Testis (tissue), 3 donors: ENCODE data around the gene FAM20C. TPM values are rescaled to one million over a fixed set of nuclear protein-coding genes. Genes with fewer than 3 reads are reported as not detected.

Experiments
- DNase-seq: peaks from one replicate; pipeline ENCODE4 v3.0.0-alpha.2; 2019
- H3K27ac ChIP-seq, 2 donors: fragments of 200-600 bp; sonication (generic); one replicate each; pipeline ENCODE4 v1.5.1; 2019
- H3K27me3 ChIP-seq: fragments of 200-600 bp; sonication (generic); one replicate; pipeline ENCODE4 v1.5.1; 2019
- H3K36me3 ChIP-seq: fragments of 200-600 bp; sonication (generic); one replicate; pipeline ENCODE4 v1.5.1; 2017; ENCODE audit warnings: low read depth; ENCODE audit errors: missing control alignments
- H3K4me1 ChIP-seq: fragments of 200-600 bp; sonication (generic); one replicate; pipeline ENCODE4 v1.5.1; 2019
- H3K4me3 ChIP-seq, 2 donors: fragments of 200-600 bp; sonication (generic); one replicate each; pipeline ENCODE4 v1.5.1; 2017 to 2019
- H3K9me3 ChIP-seq: fragments of 200-600 bp; sonication (generic); one replicate; pipeline ENCODE4 v1.5.1; 2017
- POLR2A ChIP-seq: fragments of 450-650 bp; IDR thresholded peaks from one replicate; pipeline ENCODE4 v1.6.1; 2017; ENCODE audit warnings: antibody characterized with exemption, mild to moderate bottlenecking, moderate library complexity
- WGBS, 2 donors: methylation state at CpG; one replicate each; pipeline ENCODE4 v1.1.5; 2018; 5-methylcytosine and 5-hydroxymethylcytosine counted together
- intact Hi-C: fragments of 100-400 bp; cut with DNase I; formaldehyde crosslinking; loops from one replicate; pipeline ENCODE4 v1.15.1; 2023; ENCODE audit warnings: low total_unique reads
- polyA plus RNA-seq: library from polyadenylated mRNA; stranded (reverse); fragments of 350-450 nt; fragmentation: Illumina TruSeq; extraction: RNeasy Lipid Tissue Mini Kit (QIAGEN cat#74804); gene quantifications from one replicate; pipeline ENCODE4 v1.2.3, GENCODE V29; 2014; ENCODE audit warnings: low read depth, low replicate concordance; ENCODE audit not compliant: insufficient read depth
- total RNA-seq, 2 donors: library from RNA; depleted of rRNA; stranded (reverse); fragments of >200 nt; gene quantifications; one replicate each; pipeline ENCODE4 v1.2.3, GENCODE V29; 2016
- TF ChIP-seq, protein P1 (sequence below), 3 experiments: fragments of 450-650 bp in 2 of 3; fragments of 200-600 bp in 1 of 3; sonication (generic) in 1 of 3; IDR thresholded peaks; one replicate each; pipeline ENCODE4 v1.5.1; 2016 to 2019; ENCODE audit warnings: antibody characterized with exemption in 3 of 3, mild to moderate bottlenecking in 2 of 3, moderate library complexity in 1 of 3

The FAM20C gene
- total and polyA plus RNA-seq, 3 donors from 2014 or later, result 14.0 to 36.7 (median 34.0) TPM

DNA sequence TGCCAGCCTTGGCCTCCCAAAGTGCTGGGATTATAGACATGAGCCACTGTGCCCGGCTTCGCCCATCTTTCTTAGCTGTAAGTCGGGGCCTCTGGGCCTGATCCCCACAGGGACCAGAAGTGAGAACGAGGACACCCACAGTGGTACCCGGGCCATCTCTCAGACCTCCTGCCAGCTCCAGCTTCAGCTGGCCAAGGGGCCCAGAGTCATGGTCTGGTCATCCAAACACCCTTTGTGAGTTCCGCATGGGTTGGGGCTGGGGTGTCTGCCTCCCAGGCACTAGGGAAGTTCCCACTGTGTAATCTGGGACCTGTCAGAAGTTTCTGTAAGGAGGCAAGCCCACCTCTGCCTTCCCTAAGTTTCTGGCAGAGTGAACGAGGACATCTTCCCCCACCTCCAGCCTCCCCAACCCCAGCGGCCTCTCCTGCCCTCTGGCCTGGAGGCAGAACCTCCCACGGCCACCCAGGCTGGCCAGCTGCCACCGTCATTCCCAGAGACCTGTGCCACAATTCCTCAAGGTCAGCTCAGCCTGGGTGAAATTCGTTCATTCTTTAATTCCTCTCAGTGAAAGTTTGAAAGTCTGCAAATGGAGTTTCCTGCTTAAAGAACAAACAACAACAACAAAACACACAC is 78.1 kb downstream of the FAM20C start:
- Histone ChIP-seq H3K36me3 (no peaks in the 10 kb centered on the region), H3K4me3 (no peak overlapping the region), H3K4me1 (no peaks in the 10 kb centered on the region), H3K27ac (no peak overlapping the region), H3K27me3 (no peaks in the 10 kb centered on the region), H3K9me3 (no peaks in the 10 kb centered on the region)
- intact Hi-C loops, result no loop called here
- peak; percentile 57 for DNase-seq
- 47 to 55% methylated on average over 5 to 11 of the region's 11 CpGs for WGBS, 2 donors
- TF ChIP-seq, protein P1, sequence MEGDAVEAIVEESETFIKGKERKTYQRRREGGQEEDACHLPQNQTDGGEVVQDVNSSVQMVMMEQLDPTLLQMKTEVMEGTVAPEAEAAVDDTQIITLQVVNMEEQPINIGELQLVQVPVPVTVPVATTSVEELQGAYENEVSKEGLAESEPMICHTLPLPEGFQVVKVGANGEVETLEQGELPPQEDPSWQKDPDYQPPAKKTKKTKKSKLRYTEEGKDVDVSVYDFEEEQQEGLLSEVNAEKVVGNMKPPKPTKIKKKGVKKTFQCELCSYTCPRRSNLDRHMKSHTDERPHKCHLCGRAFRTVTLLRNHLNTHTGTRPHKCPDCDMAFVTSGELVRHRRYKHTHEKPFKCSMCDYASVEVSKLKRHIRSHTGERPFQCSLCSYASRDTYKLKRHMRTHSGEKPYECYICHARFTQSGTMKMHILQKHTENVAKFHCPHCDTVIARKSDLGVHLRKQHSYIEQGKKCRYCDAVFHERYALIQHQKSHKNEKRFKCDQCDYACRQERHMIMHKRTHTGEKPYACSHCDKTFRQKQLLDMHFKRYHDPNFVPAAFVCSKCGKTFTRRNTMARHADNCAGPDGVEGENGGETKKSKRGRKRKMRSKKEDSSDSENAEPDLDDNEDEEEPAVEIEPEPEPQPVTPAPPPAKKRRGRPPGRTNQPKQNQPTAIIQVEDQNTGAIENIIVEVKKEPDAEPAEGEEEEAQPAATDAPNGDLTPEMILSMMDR (IDR thresholded peaks at IDR 0.05), result no peak
- TF ChIP-seq POLR2A, result no peak

DNA sequence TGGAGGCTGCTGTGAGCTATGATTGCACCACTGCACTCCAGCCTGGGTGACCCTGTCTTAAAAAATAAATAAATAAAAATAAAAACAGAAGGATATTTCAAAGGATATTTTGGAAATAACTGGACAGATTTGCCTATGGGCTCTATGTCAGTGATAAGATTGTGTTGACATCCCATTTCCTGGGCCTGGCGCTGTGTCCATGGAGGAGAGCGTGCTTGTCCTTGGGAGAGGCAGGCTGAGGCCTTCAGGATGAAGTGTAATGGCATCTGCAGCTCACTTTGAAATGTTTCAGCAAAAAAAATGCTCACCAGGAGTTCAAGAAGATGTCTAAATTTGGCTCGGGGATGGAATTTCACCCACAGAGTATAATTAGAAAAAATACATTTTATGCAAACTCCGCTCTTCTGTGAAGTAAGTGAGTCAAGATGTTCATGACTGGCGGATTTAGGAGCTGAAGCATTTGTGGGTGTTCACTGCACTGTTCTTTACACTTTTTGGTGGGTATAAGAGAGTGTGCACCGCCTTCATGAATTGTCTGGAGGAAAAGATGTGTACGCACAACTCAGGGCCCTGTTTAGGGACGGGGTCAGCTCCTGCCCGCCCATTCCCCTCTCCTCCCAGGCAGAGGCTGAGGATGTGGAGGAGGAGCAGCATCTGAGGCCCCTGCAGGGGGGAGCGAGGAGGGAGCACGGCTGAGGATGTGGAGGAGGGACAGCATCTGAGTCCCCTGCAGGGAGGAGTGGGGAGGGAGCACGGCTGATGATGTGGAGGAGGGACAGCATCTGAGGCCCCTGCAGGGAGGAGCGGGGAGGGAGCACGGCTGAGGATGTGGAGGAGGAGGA is 79.1 kb downstream of the FAM20C start:
- no peaks in the 10 kb centered on the region for H3K9me3 ChIP-seq
- TF ChIP-seq POLR2A, result no peak
- TF ChIP-seq, protein P1 (IDR thresholded peaks at IDR 0.05), result no peak
- no peak overlapping the region for H3K27ac ChIP-seq
- no peak overlapping the region for H3K4me3 ChIP-seq
- intact Hi-C loops, result no loop called here
- H3K27me3 ChIP-seq, result no peaks in the 10 kb centered on the region
- 70 to 74% methylated on average over 14 of the region's 14 CpGs for WGBS, 2 donors
- no peaks in the 10 kb centered on the region for H3K4me1 ChIP-seq
- DNase-seq, result no peak
- no peaks in the 10 kb centered on the region for H3K36me3 ChIP-seq

DNA sequence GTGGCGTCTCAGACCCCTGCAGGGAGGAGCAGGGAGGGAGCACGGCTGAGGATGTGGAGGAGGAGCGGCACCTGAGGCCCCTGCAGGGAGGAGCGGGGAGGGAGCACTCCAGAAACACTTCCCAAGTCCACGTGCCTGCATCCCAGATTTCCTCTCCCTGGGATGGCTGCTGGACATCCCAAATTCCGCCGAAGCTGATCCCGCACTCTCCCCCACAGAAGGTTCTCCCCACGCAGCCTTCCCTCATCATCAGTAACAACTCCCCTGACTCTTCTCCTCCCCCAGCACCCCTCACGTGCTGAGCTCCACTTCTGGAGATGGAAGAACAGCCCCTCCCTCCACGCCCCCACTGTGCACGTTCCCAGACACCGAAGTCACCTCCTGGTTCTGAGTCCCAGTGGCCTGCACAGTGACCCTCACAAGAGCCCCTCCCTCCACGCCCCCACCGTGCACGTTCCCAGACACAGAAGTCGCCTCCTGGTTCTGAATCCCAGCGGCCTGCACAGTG is 79.8 kb downstream of the FAM20C start:
- intact Hi-C loops, result no loop called here

DNA sequence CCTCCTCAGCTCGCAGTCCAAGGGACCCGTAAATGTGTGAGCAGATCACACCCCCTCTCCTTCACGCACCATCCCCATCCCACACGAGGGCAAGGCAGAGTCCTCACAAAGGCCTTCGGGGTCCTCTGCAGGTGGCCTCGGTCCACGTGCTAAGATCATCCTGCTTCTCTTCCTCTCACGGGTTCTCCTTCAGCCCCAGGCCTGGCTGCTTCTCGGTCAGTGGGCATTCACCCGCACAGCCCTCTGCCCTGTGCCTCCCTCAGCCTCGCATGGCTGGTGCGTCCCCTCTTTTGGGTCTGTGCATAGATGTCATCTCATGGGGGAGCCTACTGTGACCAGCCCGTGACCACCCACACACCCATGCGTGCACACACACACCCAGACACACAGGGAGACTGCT is 80.3 kb downstream of the FAM20C start:
- H3K4me3 ChIP-seq, result no peak overlapping the region
- WGBS, 2 donors, result 83 to 85% methylated on average over 14 of the region's 14 CpGs
- no peaks in the 10 kb centered on the region for H3K27me3 ChIP-seq
- H3K4me1 ChIP-seq, result no peaks in the 10 kb centered on the region
- H3K27ac ChIP-seq, result no peak overlapping the region
- H3K9me3 ChIP-seq, result no peaks in the 10 kb centered on the region
- TF ChIP-seq, protein P1 (IDR thresholded peaks at IDR 0.05), result no peak
- no peak for TF ChIP-seq POLR2A
- DNase-seq, result no peak
- intact Hi-C loops, result no loop called here
- no peaks in the 10 kb centered on the region for H3K36me3 ChIP-seq

More for the DNA sequence above, 79.8 kb downstream of the FAM20C start:
- 82 to 91% methylated on average over 16 to 18 of the region's 18 CpGs for WGBS, 2 donors
- no peaks in the 10 kb centered on the region for H3K36me3 ChIP-seq
- H3K9me3 ChIP-seq, result no peaks in the 10 kb centered on the region
- no peaks in the 10 kb centered on the region for H3K4me1 ChIP-seq
- DNase-seq, result no peak
- H3K4me3 ChIP-seq, result no peak overlapping the region
- no peak overlapping the region for H3K27ac ChIP-seq
- H3K27me3 ChIP-seq, result no peaks in the 10 kb centered on the region
- TF ChIP-seq, protein P1 (IDR thresholded peaks at IDR 0.05), result no peak
- TF ChIP-seq POLR2A, result no peak
